ENCODE data around the gene AJAP1. TPM values are rescaled to one million over a fixed set of nuclear protein-coding genes. Genes with fewer than 3 reads are reported as not detected.

Gene AJAP1
- total and polyA plus RNA-seq, 2 of the 13 experiments (the other 11 are each of a cell fraction or from before 2014, with no cell fraction given), result not detected

GRCh38 chr1:4802024-4802423, 147.6 kb downstream of the AJAP1 start (continued):
- no peak for TF ChIP-seq ZNF430 (CRISPR knock-in tag; IDR thresholded peaks at IDR 0.05)

GRCh38 chr1:4803335-4803734, 148.9 kb downstream of the AJAP1 start:
- Histone ChIP-seq H3K4me3 (replicated peaks in 1 of 3; ENCODE audit: insufficient read depth in 1 of 3, low read depth in 2 of 3, low read length in 3 of 3) (no peak overlapping the region), H3K4me2 (ENCODE audit: low read depth, low read length) (no peak overlapping the region), H4K20me1 (ENCODE audit: insufficient read depth, low read length) (no peaks in the 10 kb centered on the region), H3K4me1 (ENCODE audit: insufficient read depth, low read length) (no peaks in the 10 kb centered on the region), H2AFZ (ENCODE audit: low read length) (no peak overlapping the region), H3K27ac (ENCODE audit: extremely low read length, insufficient read depth, low read length) (no peak overlapping the region), H3K27me3 (ENCODE audit: control insufficient read depth in 1 of 2, insufficient read depth in 2 of 2, low read length in 2 of 2) (no peaks in the 10 kb centered on the region; a peak in 1 of 5 replicates), H3K9ac (ENCODE audit: insufficient read depth, low read depth, low read length) (no peak overlapping the region), H3K9me3 (ENCODE audit: low read length) (no peaks in the 10 kb centered on the region), H3K36me3 (replicated peaks in 1 of 2; ENCODE audit: control insufficient read depth in 1 of 2, insufficient read depth in 2 of 2, low read length in 2 of 2) (no peaks in the 10 kb centered on the region), H3K79me2 (ENCODE audit: insufficient read depth, low read length) (no peaks in the 10 kb centered on the region)
- TF ChIP-seq ZBED4 (CRISPR knock-in tag; IDR thresholded peaks at IDR 0.05; ENCODE audit: borderline replicate concordance) (no peak), PCBP2 (optimal IDR thresholded peaks at IDR 0.05; ENCODE audit: low read depth, low read length, poor library complexity, severe bottlenecking) (no peak), ZNF800 (CRISPR knock-in tag; IDR thresholded peaks at IDR 0.05) (no peak), TOPORS (CRISPR knock-in tag; IDR thresholded peaks at IDR 0.05) (no peak), PAXIP1 (CRISPR knock-in tag; conservative IDR thresholded peaks at IDR 0.05) (no peak), ZBTB21 (CRISPR knock-in tag; IDR thresholded peaks at IDR 0.05) (no peak)
- ChIA-PET POLR2A (no interaction called here), CTCF (ENCODE audit: low intra/inter-chr PET ratio, low total read pairs) (no interaction called here)
- DNase-seq (ENCODE audit: low spot score) (no peak), FAIRE-seq (no peak), ATAC-seq (no peak)
- intact Hi-C loops (cut with micrococcal nuclease; ENCODE audit: unreplicated experiment) (no loop called here), in situ Hi-C loops (cut with HindIII; ENCODE audit: extremely low pct_ligation_motif_present, low pct_unique_long_range_greater_than_20kb) (no loop called here)
- BruUV-seq (replicated peaks), result no TSS peak
